RWPE2 (cell line): ENCODE results near the gene EME2.

Source experiments
- ATAC-seq: fragments of 200-7000 bp; cut with Tn5 transposase; 3 replicates; pipeline ENCODE4 v1.9.1; 2021; ENCODE audit warnings: low read depth
- DNase-seq: peaks from one replicate; pipeline ENCODE4 v3.0.0-alpha.2; 2020; ENCODE audit warnings: low spot score
- H3K27ac ChIP-seq: fragments of 450-650 bp; 2 replicates; pipeline ENCODE4 v1.5.1; 2017; ENCODE audit warnings: mild to moderate bottlenecking; ENCODE audit not compliant: poor library complexity, severe bottlenecking
- H3K27me3 ChIP-seq: fragments of 250-450 bp; sonication (Bioruptor Pico); 2 replicates; pipeline ENCODE4 v1.5.1; 2021; ENCODE audit warnings: mild to moderate bottlenecking, moderate library complexity; ENCODE audit not compliant: insufficient read depth, poor library complexity, severe bottlenecking
- H3K36me3 ChIP-seq: fragments of 250-450 bp; sonication (Bioruptor Pico); 2 replicates; pipeline ENCODE4 v1.5.1; 2020; ENCODE audit warnings: low read depth, mild to moderate bottlenecking, moderate library complexity
- H3K4me1 ChIP-seq: fragments of 250-450 bp; sonication (Bioruptor Pico); 2 replicates; pipeline ENCODE4 v1.5.1; 2021; ENCODE audit warnings: mild to moderate bottlenecking, moderate library complexity; ENCODE audit not compliant: insufficient read depth, poor library complexity, severe bottlenecking
- H3K4me3 ChIP-seq: fragments of 250-450 bp; sonication (Bioruptor Pico); 2 replicates; pipeline ENCODE4 v1.5.1; 2021; ENCODE audit warnings: mild to moderate bottlenecking, moderate library complexity; ENCODE audit not compliant: severe bottlenecking
- H3K9me3 ChIP-seq: fragments of 250-450 bp; sonication (Bioruptor Pico); 2 replicates; pipeline ENCODE4 v1.5.1; 2021; ENCODE audit warnings: mild to moderate bottlenecking, moderate library complexity; ENCODE audit not compliant: severe bottlenecking
- CTCF ChIP-seq: fragments of 450-650 bp; IDR thresholded peaks from one replicate; pipeline ENCODE4 v1.5.1; 2017; ENCODE audit warnings: mild to moderate bottlenecking, moderate library complexity; ENCODE audit not compliant: poor library complexity, severe bottlenecking

Gene EME2

GRCh38 chr16:1749152-1750117, 23.2 kb upstream of the EME2 start:
- Histone ChIP-seq H3K4me1 (peaks cover 23% of the 10 kb centered on the region), H3K36me3 (peaks cover 45% of the 10 kb centered on the region), H3K4me3 (no peak overlapping the region), H3K27me3 (no peaks in the 10 kb centered on the region), H3K27ac (no peak overlapping the region), H3K9me3 (no peaks in the 10 kb centered on the region)
- no peak for TF ChIP-seq CTCF
- ATAC-seq (no peak), DNase-seq (no peak)

- Histone ChIP-seq H3K4me1 (peaks cover 12% of the 10 kb centered on the region), H3K27ac (no peak overlapping the region), H3K4me3 (no peak overlapping the region), H3K27me3 (no peaks in the 10 kb centered on the region), H3K36me3 (peaks cover 46% of the 10 kb centered on the region), H3K9me3 (no peaks in the 10 kb centered on the region)
- TF ChIP-seq CTCF = no peak
- DNase-seq (no peak), ATAC-seq (no peak)
These were observed 20.7 kb upstream of the EME2 start for GRCh38 chr16:1751946-1752345.

- TF ChIP-seq CTCF = no peak
- no peak for DNase-seq
These were observed 19.8 kb upstream of the EME2 start for GRCh38 chr16:1752853-1753252.

GRCh38 chr16:1754204-1754603, 18.4 kb upstream of the EME2 start:
- no peaks in the 10 kb centered on the region for H3K27me3 ChIP-seq
- H3K27ac ChIP-seq = no peak overlapping the region
- H3K9me3 ChIP-seq = no peaks in the 10 kb centered on the region
- no peak for ATAC-seq
- TF ChIP-seq CTCF = no peak
- H3K36me3 ChIP-seq = peaks cover 41% of the 10 kb centered on the region
- no peak for DNase-seq
- H3K4me1 ChIP-seq = peaks cover 10% of the 10 kb centered on the region
- no peak overlapping the region for H3K4me3 ChIP-seq

More at GRCh38 chr16:1752853-1753252, 19.8 kb upstream of the EME2 start:
- Histone ChIP-seq H3K9me3 (no peaks in the 10 kb centered on the region), H3K4me3 (no peak overlapping the region), H3K27ac (no peak overlapping the region), H3K4me1 (peaks cover 10% of the 10 kb centered on the region), H3K36me3 (peaks cover 41% of the 10 kb centered on the region), H3K27me3 (no peaks in the 10 kb centered on the region)
- no peak for ATAC-seq
